HepG2 (cell line): ENCODE results near the gene ZIM2. TPM values are rescaled to one million over a fixed set of nuclear protein-coding genes. Genes with fewer than 3 reads are reported as not detected.

Experiments
- CREB1 ChIP-seq, 2 experiments: fragments of 450-650 bp in 1 of 2; IDR thresholded peaks; 2 replicates each; pipeline ENCODE4 v1.6.1; 2016 to 2017; ENCODE audit warnings: control low read depth in 1 of 2, mild to moderate bottlenecking in 1 of 2, missing compliant biosample characterization in 1 of 2, missing genetic modification characterization in 1 of 2
- CREM ChIP-seq, 2 experiments: sonication (generic) in 1 of 2; formaldehyde crosslinking in 1 of 2; IDR thresholded peaks; 2 replicates each; pipeline versions ENCODE4 v1.4.0 to v1.6.1; 2016 to 2020; ENCODE audit warnings: antibody characterized with exemption in 1 of 2, mild to moderate bottlenecking in 1 of 2, missing genetic modification reagents in 1 of 2
- FOXJ3 ChIP-seq: sonication (generic); formaldehyde crosslinking; IDR thresholded peaks from 2 replicates; pipeline ENCODE4 v1.4.0; 2020; ENCODE audit warnings: missing genetic modification reagents, mild to moderate bottlenecking, borderline replicate concordance
- IRX3 ChIP-seq: sonication (generic); formaldehyde crosslinking; IDR thresholded peaks from 2 replicates; pipeline ENCODE4 v1.8.1; 2023; ENCODE audit warnings: mild to moderate bottlenecking, low read depth, missing genetic modification reagents, borderline replicate concordance
- MEF2D ChIP-seq: sonication (generic); formaldehyde crosslinking; IDR thresholded peaks from 2 replicates; pipeline ENCODE4 v1.5.1; 2020; ENCODE audit warnings: mild to moderate bottlenecking, missing genetic modification reagents
- MLXIP ChIP-seq: sonication (generic); formaldehyde crosslinking; IDR thresholded peaks from 2 replicates; pipeline ENCODE4 v1.9.0; 2021; ENCODE audit warnings: missing genetic modification reagents, borderline replicate concordance
- NFATC3 ChIP-seq: sonication (generic); formaldehyde crosslinking; IDR thresholded peaks from 2 replicates; pipeline ENCODE4 v1.5.1; 2020; ENCODE audit warnings: mild to moderate bottlenecking, missing genetic modification reagents
- ONECUT2 ChIP-seq: sonication (generic); formaldehyde crosslinking; IDR thresholded peaks from 2 replicates; pipeline ENCODE4 v1.4.0; 2020; ENCODE audit warnings: missing genetic modification reagents
- REXO4 ChIP-seq: sonication (generic); formaldehyde crosslinking; IDR thresholded peaks from 2 replicates; pipeline ENCODE4 v1.8.0; 2022; ENCODE audit warnings: missing genetic modification reagents, mild to moderate bottlenecking, borderline replicate concordance
- SMAD1 ChIP-seq: sonication (generic); formaldehyde crosslinking; IDR thresholded peaks from 2 replicates; pipeline ENCODE4 v1.4.0; 2020; ENCODE audit warnings: missing genetic modification reagents, low read depth, mild to moderate bottlenecking, borderline replicate concordance
- STAT5B ChIP-seq: sonication (generic); formaldehyde crosslinking; IDR thresholded peaks from 2 replicates; pipeline ENCODE4 v1.4.0; 2020; ENCODE audit warnings: missing genetic modification reagents
- TAF1 ChIP-seq: sonication (generic); formaldehyde crosslinking; IDR thresholded peaks from 2 replicates; pipeline ENCODE4 v1.4.0; 2020; ENCODE audit warnings: missing genetic modification reagents
- TBX2 ChIP-seq: sonication (generic); formaldehyde crosslinking; IDR thresholded peaks from 2 replicates; pipeline ENCODE4 v1.5.0; 2020; ENCODE audit warnings: missing genetic modification reagents, mild to moderate bottlenecking, borderline replicate concordance
- ZNF160 ChIP-seq: sonication (generic); formaldehyde crosslinking; IDR thresholded peaks from 2 replicates; pipeline ENCODE4 v1.8.0; 2022; ENCODE audit warnings: mild to moderate bottlenecking, inconsistent platforms, missing genetic modification reagents
- ZNF256 ChIP-seq: sonication (generic); formaldehyde crosslinking; conservative IDR thresholded peaks from 2 replicates; pipeline ENCODE4 v1.4.0; 2020; ENCODE audit warnings: missing genetic modification reagents
- ZNF281 ChIP-seq: sonication (generic); formaldehyde crosslinking; IDR thresholded peaks from 2 replicates; pipeline ENCODE4 v1.4.0; 2020; ENCODE audit warnings: missing genetic modification reagents, borderline replicate concordance
- ZNF598 ChIP-seq: sonication (generic); formaldehyde crosslinking; IDR thresholded peaks from 2 replicates; pipeline ENCODE4 v1.5.1; 2020; ENCODE audit warnings: mild to moderate bottlenecking, missing genetic modification reagents, borderline replicate concordance
- ZNF687 ChIP-seq: sonication (generic); formaldehyde crosslinking; IDR thresholded peaks from 2 replicates; pipeline ENCODE4 v1.5.1; 2020; ENCODE audit warnings: mild to moderate bottlenecking, missing genetic modification reagents, moderate library complexity
- ZNF713 ChIP-seq: sonication (generic); formaldehyde crosslinking; IDR thresholded peaks from 2 replicates; pipeline ENCODE4 v1.4.0; 2020; ENCODE audit warnings: mild to moderate bottlenecking, missing genetic modification reagents
- ZNF792 ChIP-seq: IDR thresholded peaks from 2 replicates; pipeline ENCODE4 v1.6.1; 2016
- polyA plus RNA-seq, 8 experiments: library from polyadenylated mRNA; depleted of rRNA in 3 of 8; stranded (reverse) in 7 of 8; unstranded in 1 of 8; fragments of >200 nt; fragmentation: Illumina TruSeq in 4 of 8; extraction: Trizol in 4 of 8; gene quantifications; 2 replicates each; pipeline versions ENCODE4 v1.2.1 to v1.2.3, GENCODE V29; 2011 to 2016; ENCODE audit warnings: low read depth in 4 of 8, missing spikeins in 1 of 8, mixed read lengths in 1 of 8; ENCODE audit not compliant: insufficient read depth in 1 of 8
- total RNA-seq, 5 experiments: library from RNA; depleted of rRNA; stranded (reverse); fragments of >200 nt; fragmentation: Illumina TruSeq; extraction: Trizol; gene quantifications; 2 replicates each; pipeline ENCODE4 v1.2.3, GENCODE V29; 2016; ENCODE audit warnings: low read depth in 1 of 5

Gene ZIM2
- total and polyA plus RNA-seq, 2 of the 13 experiments (the other 11 are each of a cell fraction or from before 2014, with no cell fraction given): 7.2 to 10.3 TPM

GRCh38 chr19:56880592-56881190, 40.2 kb upstream of the ZIM2 start (continued):
- TF ChIP-seq ZNF713 (CRISPR knock-in tag): no peak
- no peak for TF ChIP-seq STAT5B (CRISPR knock-in tag)
- peak; percentile 75 for TF ChIP-seq CREM (IDR thresholded peaks at IDR 0.05)
- no peak for TF ChIP-seq CREM (CRISPR knock-in tag; IDR thresholded peaks at IDR 0.05)
- TF ChIP-seq REXO4 (CRISPR knock-in tag): no peak
- no peak for TF ChIP-seq SMAD1 (CRISPR knock-in tag)
- TF ChIP-seq MLXIP (CRISPR knock-in tag): no peak
- no peak for TF ChIP-seq NFATC3 (CRISPR knock-in tag)
- no peak for TF ChIP-seq ZNF256 (CRISPR knock-in tag)
- peak; percentile 81 for TF ChIP-seq MEF2D (CRISPR knock-in tag)
- no peak for TF ChIP-seq ZNF598 (CRISPR knock-in tag)
- peak; percentile 25; the same call in 1 of the 2 replicates for TF ChIP-seq ZNF687 (CRISPR knock-in tag)
- no peak for TF ChIP-seq FOXJ3 (CRISPR knock-in tag)
- TF ChIP-seq ZNF160 (CRISPR knock-in tag): no peak
- peak; percentile 88 for TF ChIP-seq TAF1
- peak; percentile 42; the same call in 1 of the 2 replicates for TF ChIP-seq ZNF281 (CRISPR knock-in tag)
- TF ChIP-seq ONECUT2 (CRISPR knock-in tag): no peak
- no peak for TF ChIP-seq CREB1 (IDR thresholded peaks at IDR 0.05)
- peak; percentile 49; the same call in 1 of the 2 replicates for TF ChIP-seq CREB1 (CRISPR knock-in tag; IDR thresholded peaks at IDR 0.05)
- no peak for TF ChIP-seq IRX3 (CRISPR knock-in tag)
- TF ChIP-seq TBX2 (CRISPR knock-in tag): peak; percentile 94
- TF ChIP-seq ZNF792 (CRISPR knock-in tag): peak; percentile 92
